GM03348 (cell line): ENCODE data around the gene CCNI2.

Experiments used
- DNase-seq: peaks from one replicate; pipeline ENCODE4 v3.0.0; 2012; ENCODE audit warnings: low spot score

CCNI2 gene

DNA sequence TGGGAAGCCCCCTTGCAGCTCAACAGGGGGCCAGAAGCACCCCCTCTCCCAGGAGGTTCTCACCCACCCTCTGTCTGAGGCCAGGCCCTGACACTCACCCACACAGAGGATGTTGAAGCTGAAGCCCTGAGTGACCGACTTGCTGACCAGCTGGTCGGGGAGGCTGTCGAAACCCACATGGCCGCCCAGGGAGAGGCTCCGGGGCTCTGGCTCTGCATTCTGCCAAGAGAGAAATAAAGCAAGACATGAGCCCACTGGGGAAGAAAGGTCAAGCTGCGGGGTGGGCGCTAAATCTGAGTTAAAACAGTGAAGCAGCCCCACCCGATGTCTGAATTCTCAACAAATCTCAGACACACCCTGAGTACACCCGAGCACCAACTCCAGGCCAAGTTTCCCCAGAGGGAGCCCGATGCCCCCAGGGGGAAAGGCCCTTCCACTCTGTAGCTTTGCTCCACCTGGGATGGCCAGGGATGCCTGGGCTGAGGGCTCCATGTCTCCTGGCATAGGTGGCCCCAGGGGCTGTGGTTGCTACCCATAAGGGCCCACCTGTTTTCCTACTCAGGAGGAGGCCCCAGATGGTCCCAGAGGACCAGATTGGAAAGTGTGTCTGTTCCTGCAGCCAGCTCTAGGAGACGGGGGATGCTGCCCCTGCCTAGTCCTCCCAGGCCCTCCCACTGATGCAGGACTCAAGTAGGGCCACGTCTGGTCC, 18.2 kb downstream of the CCNI2 start:
- DNase-seq, result no peak

DNA sequence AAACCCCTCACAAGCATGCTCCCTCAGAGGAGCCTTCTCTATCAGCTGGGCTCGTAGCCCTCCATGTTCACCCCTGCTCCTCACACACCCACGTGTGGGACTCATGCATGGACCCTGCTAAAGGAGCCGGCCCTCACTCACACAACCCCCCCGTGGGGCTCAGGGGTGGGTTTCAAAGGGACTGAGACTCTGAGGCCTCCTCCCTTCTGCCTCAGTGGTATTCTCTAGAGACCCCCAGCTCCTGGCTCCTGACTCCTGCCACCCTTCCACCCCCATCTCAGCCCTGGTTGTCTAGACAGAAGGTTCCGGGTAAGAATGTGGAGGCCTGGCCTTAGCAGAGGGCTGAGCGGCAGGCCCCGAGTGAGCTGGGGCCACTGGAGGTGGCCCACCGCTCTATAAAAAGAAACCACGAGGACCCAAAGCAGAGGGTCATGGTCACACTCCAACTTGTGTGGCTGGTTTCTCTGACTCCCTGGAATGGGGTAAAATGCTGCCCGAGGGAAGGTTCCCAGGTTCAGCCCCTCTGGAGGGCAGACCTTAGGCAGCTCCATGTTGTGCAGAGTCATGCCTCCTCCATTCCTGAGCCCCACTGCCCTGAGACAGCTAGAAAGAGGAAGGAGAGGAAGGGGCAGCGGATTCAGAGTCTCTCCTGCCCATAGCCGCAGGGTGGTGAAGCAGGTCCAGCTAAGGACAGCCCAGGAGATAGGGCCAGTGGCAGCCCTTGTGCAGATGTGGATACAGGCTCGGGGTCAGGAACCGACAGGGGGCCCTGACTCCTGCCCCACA, 19.0 kb downstream of the CCNI2 start:
- DNase-seq, result no peak

DNA sequence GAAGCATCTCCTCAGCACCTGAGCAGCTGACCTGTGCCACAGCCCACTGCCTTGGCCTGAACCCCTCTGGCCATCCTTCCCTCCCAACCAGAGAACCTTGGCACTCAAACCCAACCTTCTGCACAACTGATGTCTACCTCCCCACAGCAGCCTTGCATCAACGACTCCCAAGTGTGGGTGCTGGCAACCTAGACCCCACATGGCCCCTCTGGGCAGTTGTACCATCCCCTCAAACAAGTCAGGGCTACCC, 19.5 kb downstream of the CCNI2 start:
- no peak for DNase-seq

DNA sequence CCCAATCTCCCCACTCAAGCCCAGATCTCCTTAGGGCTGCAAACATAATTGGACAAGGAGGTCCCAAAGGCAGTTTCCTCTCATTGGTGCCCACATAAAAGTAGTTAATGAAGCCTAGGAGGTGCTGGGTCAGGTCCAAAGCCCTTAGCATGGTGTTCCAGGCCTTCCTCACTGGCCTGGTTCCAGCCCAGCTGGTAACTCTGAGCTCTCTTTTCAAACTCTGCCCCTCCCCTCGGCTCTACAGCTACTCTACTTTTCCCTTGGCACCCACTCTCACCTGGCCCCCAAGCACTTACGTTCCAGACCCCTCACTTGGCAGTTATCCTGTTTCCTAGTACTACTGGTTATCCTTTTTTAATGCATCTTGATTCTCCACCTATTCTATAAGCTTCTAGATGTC, 19.9 kb downstream of the CCNI2 start:
- no peak for DNase-seq

DNA sequence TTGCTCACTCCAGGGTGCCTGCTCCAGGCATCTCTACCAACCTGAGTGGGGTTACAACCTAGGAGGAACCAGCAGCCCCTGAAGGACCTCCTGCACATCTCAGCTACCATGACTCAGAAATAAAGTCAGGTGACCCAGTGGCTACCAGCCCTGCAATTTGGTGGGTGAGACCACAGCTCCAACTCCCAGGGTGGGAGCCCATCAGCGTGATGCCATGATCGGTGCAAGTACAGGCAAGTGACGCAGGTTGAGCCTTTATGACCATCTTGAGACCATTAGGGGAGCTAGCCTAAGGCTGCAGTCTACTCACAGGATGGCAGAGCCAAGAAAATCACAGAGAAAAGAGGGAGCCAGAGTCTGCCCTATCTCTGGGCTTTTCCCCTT, 21.3 kb downstream of the CCNI2 start:
- no peak for DNase-seq

DNA sequence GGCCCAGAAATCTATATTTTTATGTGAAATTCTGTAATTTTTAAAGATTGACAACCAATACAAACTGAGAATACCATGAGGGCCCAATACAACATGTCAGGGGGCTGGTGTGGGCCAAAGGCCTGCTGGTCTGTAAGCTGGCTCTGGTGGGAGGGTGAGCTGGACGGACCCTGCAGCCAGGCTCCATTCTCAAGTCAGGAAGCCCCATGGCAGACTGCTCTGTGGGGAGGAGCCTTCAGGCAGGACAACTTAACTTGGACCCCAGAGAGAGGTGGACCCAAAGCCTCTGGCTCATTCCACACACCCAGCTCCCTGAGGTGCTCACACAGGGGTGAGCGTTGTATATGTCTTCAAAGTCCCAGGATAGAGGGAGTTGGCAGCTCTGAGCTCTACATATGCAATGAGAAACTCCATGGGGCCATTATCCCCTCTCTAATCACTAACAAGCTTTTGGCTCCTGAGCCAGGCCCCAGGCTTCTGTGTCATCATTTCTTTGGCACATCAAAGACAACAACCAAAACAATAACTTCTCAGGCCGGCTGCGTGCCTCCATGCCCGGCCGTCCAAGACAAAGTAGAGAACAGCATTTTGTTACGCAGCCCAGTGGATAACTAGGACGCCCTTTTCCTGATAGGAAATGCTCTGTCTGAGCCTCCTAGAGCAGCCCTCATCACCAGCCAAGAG, 23.4 kb downstream of the CCNI2 start:
- peak; percentile 15 for DNase-seq

DNA sequence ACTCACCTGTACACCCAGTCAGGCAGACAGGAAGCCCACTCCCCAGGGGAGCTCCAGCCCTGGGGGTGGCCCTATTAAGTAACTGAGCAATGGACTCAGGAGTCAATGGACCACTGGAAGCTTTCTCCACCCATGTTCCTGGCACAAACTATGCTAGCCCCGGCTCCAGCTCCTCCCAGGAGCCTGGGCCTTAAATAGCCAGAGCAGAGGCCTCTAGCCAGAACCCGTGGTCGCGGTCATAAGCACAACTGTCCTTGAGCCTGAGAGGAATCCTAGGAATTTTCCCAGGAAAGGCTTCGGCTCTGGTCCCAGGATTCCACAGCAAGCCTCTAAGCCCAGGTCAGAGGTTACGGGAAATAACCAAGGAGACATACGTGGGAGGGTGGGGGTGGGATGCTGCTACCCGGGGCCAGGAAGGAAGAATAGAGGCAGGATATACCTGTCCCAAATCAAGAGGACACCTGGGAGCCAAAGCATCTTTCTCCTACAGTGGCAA, 24.3 kb downstream of the CCNI2 start:
- DNase-seq, result peak; percentile 68

DNA sequence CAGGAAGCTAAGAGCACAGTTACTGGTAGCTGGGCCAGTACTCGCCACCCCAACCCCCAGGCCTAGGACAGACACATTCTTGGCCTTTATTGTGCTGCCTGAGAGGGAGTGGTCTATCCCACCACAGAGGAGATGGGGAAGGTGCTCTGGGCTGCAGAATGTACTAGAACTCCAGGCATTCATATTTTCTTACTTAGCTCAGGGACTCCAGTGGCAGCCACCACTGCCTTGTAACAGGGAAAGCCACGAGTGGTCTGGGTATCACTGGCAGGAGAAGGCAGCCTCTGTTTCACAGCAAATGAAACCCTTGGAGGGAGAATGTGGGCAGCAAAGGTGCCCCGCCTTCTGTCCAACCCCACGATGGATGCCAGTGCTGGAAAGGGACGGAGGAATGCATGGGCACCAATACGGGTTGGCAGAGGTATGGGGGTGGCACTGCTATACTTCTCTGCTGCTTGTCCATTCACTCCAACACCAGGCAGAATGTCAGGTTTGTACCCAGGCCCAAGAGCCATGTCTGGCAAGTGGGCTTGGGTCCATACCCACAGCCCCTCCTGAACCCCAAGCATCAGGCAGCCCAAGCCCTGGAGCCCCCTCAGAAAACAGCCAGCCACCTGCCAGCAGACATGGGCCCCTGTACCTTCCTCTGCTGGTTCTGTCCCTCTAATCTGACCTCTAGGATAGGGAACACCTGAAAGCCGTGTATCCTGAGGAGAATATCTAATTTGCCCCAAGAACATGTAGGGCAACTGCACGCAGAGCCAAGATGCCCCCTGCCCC, 25.3 kb downstream of the CCNI2 start:
- DNase-seq, result no peak

DNA sequence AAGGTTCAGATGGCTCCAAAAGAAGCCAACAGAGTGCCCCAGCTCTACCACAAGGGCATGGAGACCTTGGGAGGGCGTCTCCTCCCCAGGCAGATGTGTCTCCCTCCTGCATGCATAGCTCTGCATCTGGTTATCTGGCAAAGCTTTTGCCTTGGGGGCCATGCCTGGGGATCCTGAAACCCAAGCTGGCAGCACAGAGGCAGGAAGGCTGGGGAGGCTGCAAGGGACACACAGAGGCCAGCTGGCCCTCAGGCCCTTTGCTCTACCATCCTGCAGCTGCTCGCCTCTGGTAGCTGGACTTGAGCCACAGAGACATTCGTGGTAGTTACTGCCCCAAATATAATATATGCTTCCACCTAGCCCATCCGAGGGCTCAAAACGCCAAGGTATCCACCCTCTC, 25.9 kb downstream of the CCNI2 start:
- no peak for DNase-seq

DNA sequence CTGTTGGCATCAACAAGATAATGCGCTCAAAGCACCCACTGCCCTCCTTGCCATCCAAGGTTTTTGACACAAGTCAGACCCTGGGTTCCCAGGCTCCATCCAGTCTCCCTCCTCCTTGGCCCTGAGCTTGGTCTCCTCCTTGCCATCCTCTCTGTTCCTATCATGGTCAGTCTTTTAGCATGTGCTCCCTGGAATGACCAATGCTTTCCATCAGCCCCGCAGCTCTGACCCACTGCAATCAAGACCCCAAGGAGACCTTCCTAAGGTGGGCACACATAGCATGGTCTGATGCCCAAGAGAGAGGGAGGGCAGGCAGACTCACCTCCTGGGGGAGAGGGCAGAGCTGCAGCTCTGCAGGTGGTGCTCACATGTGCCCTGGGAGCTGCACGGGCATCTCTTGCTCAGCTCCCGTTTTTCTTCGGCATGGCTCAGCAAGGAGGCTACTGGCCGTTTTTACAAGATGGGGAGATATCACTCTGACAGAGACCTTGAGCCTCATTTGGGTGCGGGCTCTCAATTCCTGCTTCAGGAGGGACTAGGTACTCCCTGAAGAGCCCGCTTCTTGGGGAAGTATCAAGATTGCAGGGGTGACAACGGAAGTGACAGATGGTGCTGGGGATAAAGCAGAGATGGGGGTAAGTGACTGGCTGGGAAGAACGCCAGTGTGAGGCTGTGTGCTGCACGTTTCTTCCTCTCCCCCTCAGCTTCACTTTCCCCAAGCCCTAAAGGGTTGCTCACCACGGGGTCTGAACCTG, 26.6 kb downstream of the CCNI2 start:
- no peak for DNase-seq

DNA sequence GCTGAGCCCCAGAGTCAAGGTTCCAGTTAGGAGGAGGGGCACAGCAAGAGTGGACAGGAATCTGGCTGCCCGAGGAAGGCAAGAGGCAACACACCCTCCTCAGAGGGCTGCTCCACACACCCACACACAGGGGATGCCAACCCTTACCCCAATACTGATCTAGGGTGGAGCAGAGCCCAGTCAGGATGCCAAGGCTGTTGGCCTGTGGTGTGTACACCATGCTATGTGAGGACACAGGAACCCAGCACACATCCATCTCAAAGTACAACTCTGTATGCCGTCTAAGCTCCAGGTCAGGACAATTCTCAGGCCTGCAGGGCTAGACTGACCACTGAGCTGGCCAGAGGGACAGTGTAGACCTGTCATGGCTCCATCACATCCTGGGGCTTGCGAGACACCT, 27.2 kb downstream of the CCNI2 start:
- DNase-seq, result peak; percentile 24

DNA sequence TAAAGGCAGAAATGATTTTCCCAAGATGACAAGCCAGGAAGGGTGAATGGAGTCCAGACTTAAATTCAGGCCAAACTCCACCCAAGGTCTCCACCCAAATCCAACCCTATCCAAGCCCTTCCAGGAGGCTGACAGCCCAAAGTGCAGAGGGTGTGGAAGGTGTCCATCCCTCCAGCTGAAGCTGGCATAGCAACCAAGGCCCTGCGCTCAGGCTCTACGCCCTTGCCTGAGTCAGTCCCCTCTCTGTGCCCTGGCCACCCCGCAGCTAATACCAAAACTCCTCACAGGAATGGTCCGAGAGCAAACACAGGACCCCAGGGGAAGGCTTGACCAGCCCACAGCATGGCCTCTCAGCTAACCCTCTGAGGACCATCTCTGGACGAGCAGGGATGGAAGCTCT, 27.7 kb downstream of the CCNI2 start:
- no peak for DNase-seq

DNA sequence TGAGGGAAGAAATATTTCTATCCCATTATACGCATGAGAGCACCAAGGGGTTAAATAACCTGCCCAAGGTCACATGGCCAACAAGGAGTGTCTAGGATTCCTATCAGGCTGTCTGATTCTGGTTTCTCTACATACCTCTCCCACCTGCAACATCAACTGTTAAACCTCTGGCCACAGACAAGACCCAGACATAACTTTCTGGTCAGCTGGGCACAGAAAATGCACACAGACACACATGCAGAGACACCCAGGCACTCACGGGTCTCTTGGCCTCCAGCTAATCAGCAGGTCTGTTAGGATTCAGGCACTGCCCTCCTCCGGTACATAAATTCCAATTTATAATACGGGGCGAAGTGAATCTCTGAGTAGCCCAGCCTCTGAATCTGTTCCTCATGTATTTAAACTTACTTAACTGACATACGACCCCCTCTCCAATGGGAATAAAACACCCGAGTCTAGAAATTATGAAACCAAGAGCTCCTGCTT, 28.3 kb downstream of the CCNI2 start:
- peak; percentile 24 for DNase-seq

DNA sequence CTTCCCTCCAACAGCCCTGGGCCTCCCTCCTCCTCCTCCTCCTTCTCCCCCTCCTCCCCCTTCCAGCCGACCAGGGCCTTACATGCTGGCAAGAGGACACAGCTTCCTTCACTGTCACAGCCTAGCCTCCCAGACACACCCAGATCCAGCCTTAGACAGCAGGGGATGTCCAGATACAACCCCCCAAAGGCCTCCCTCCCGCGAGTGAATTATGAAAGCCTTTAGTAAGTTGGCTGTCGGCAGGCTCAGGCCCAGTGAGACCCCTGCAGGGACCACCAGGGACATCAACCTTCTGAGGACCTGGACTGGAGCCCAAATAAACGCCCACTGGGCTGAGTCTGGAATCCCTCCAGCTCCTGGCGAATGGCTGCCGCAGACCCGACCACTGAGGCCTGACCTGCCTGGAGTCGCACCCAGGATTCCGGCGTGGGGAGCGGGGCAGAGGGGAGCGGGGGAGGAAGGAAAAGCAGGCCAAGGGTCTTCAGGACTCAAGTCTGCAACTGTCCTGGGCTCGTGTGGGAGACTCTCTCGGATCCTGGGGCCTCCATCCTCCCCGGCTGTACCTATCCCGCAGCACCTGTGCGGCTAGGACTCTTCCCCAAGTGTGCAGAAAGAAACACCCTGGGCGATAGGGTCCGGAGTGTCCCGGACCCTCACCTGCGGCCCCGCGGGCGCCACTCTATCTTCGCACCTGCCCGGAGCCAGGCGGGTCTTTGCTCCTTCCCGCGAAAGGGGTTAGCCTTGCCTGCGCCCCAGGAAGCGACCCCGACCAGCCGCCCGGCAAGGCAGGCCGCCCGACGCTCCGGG, 29.1 kb downstream of the CCNI2 start:
- peak; percentile 62 for DNase-seq

DNA sequence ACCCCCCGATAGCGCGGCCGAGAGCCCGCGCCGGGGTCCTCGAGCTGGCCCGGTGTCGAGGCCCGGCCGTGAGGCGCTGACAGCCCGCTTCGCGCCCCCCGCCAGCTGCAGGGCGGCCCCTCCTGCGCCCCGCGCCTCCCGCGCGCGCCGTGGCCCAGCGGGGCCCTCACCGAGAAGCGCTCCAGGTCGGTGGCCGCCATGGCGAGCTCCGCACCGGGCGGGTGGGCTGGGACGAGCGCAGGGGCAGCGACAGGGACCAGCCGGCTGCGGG, 29.6 kb downstream of the CCNI2 start:
- DNase-seq, result no peak

DNA sequence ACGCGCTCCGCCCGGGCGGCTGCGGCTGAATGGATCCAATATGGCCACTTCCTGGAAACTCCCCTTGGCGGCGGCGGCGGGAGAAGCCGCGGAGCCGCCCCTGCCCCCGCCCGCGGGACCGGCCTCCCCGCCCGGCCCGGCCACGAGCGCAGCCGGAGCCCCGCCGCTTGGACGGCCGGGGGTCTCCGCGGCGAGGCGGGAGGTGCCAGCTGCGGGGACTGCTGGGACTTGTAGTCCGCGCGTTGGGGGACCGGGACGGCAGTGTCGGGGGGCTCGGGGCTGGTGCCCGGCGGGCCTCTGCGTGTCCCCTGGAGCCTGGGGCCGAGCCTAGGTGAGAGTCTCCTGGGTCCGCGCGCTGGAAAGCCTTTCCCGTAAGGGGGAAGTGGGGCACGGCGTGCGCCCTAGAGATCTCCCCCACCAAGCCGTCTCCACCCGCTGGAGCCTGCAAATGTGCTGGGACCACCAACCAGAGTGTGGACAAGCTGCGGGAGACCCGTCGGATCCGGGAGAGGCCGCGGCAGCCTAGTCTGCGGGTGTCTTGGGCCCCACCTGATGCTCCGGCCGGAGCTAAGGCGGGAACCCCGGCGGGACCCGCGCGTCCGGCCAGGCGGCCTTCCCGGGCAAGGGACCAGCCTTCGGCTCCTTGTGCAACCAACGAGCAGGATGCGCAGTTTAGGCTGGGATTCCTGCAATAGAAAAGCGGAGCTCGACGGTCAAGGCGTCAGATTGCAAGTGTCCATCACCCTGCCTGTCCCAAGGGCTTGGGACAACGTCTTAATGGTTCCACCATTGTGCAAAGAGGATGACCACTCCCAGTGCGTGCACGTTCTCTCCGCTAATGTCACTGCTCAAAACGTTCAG, 30.2 kb downstream of the CCNI2 start, which contains the start of gene SEPTIN8:
Gene SEPTIN8 (minus strand): TSS at position 31 of the 861 bp plus-strand sequence. CDS start 102 bp downstream, outside the sequence.
- DNase-seq, result peak; percentile 83

DNA sequence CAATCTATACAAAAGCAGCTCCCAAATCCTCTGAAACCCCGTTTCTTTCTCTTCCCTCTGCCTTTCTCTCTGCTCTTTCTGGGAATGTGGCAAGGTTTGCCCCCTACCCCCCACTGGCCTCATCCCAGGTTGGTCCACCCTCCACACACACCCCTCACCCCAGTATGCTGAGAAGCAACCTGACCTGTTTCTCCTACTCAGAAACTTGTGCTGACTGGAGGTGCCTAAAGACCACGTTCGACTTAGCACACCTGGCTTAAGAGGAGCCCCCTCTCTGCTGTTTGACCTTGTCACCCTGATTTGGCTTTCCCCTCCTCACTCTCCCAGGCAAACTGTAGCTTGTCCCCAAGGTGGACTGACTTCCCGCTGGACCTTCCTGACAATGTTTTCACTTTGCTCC, 30.9 kb downstream of the CCNI2 start:
- DNase-seq, result no peak

DNA sequence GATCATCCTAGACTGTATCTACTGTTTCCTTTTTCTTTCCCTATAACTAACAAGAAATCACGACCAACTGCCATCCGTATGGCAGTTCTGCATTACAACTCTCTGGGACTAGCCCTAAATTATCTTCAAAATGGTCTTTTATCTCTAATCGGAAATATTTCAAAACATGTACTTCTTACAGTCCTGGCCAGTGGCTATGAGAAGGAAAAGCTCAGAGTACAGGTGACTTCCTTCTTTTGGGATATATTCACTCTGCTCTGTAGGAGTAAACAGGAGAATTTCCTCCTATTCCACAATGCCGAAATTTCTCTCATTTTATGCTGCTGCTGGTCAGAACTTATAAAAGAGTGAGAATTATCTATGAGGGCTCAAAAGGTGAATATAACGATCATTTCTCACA, 31.6 kb downstream of the CCNI2 start:
- no peak for DNase-seq

DNA sequence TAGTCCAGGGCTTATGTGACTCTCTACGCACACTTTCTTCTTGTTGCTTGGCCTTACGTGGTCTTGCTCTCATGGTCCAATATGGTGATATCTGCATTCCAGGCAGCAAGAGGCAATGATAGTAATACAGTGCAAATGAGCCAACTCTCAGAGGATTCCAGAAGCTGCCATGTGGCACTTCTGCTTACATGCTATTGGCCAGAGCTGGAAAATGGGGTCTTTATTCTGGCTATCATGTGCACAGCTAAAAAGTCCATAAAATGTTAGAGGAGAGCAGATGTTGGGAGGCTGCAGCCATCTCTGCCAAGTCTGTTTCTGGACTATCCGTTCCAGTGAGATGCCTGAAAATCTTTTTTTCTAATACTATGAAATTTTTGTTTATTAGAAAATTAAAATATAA, 32.7 kb downstream of the CCNI2 start:
- no peak for DNase-seq

DNA sequence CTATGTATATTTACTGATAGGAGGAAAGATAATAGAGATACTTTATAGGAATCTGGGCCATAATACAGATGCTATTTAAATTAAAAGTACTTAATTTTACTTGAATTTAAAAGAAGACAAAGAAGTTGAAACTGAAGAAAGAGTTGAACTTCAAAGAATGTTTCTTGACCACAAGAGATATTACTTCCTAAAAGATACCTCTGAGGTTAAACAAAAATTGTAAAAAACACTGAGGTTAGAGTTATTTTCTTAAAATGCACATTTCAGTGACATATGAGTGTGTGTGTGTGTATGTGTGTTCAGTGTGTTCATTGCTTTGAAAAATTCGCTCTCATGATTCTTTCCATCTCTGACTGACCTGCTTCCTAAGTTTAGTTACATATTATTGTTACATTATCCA, 33.4 kb downstream of the CCNI2 start:
- no peak for DNase-seq
